WI38 (cell line): Measurements from ENCODE around the gene LAD1.

Source experiments
- H3K4me3 ChIP-seq: 2 replicates; pipeline ENCODE4 v1.5.1; 2011; ENCODE audit warnings: low read depth, mild to moderate bottlenecking, control low read depth, low read length
- TF ChIP-seq, protein P1 (sequence below): IDR thresholded peaks from 2 replicates; pipeline ENCODE4 v1.5.1; 2012; ENCODE audit warnings: low read depth, mild to moderate bottlenecking, control low read depth, low read length

The LAD1 gene

DNA sequence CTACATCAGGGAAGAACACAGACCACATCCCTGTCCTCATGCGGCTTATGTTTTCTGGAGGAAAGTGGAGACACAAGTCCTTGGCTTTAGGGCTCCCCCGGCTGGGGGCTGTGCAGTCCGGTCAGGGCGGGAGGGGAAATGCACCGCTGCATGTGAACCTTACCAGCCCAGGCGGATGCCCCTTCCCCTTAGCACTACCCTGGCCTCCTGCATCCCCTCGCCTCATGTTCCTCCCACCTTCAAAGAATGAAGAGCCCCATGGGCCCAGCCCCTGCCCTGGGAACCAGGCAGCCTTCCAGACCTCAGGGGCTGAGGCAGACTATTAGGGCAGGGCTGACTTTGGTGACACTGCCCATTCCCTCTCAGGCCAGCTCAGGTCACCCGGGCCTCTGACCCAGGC lies 67.1 kb downstream of the LAD1 start:
- TF ChIP-seq, protein P1, sequence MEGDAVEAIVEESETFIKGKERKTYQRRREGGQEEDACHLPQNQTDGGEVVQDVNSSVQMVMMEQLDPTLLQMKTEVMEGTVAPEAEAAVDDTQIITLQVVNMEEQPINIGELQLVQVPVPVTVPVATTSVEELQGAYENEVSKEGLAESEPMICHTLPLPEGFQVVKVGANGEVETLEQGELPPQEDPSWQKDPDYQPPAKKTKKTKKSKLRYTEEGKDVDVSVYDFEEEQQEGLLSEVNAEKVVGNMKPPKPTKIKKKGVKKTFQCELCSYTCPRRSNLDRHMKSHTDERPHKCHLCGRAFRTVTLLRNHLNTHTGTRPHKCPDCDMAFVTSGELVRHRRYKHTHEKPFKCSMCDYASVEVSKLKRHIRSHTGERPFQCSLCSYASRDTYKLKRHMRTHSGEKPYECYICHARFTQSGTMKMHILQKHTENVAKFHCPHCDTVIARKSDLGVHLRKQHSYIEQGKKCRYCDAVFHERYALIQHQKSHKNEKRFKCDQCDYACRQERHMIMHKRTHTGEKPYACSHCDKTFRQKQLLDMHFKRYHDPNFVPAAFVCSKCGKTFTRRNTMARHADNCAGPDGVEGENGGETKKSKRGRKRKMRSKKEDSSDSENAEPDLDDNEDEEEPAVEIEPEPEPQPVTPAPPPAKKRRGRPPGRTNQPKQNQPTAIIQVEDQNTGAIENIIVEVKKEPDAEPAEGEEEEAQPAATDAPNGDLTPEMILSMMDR, result no peak
- H3K4me3 ChIP-seq, result no peak overlapping the region

DNA sequence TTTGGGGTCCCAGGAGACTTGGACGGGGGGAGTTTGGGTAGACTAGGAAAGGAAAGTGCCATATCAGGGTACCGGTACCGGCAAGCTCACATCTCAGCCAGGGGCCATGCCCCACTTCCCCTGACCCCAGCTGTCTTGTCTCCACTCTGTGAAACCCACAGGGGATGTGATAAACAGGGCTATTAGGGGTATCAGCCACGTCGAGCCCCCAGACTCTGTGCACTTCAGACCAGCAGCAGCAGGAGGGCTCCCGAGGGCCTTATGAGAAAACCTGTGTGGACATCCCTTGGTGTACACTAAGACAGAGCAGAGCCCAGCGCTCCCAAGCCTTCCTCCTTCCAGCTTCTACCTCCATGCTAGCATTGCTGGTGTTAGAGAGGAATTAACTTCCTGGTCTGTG lies 68.0 kb downstream of the LAD1 start:
- no peak overlapping the region for H3K4me3 ChIP-seq
- TF ChIP-seq, protein P1, result no peak
